DMS153 (cell line): ENCODE data around the gene AXIN1.
"Not testable (repeated sequence)": the region's sequence is repeated elsewhere in the genome, so short reads cannot be mapped to it uniquely, and the experiment has no call there.

Experiments used
- DNase-seq: peaks from one replicate; lab custom pipeline; 2025; lab: John Stamatoyannopoulos, UW

Gene AXIN1

DNA sequence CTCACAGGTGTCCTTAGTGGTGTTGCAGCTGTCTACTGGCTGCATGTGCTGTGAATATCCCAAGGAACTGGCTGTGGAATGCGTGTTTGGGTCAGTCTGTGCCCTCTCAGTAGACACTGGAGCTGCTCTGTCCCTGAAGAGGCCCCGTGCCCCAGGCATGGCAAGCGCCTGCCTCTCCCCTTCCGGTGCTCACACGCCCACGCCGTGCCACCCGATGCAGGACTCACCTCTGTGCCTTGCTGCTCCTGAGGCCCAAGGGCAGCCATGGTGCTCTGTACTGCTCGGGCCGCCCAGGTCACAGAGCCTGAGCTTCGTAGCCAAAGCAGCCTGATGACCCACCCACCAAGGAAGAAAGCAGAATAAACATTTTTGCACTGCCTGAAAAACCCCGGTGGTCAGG lies 86.8 kb downstream of the AXIN1 start:
- DNase-seq = no peak

DNA sequence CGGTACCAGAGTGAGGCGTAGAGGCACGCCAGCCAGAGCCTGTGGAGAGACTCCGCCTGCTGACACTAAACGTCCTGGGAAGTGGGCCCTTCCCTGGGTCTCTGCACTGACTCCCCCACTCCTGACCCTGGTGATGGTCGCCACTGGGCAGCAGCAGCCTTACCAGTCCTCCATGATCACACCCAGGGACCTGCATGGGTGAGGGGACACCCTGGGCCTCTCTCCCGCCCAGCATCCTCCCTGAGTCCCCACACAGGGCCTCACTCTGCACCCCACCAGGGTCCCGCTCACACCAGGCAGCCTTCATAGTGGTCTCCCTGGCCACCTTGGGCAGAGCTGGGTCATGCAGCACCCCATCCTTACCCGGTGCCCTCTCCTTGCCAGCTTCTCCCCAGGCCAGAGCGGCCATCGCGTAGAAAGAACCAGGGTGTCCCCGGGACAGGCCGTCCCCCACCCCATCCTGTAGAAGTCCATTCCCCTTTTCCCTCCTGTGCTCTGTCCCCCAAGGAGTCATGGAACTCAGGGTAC lies 87.5 kb downstream of the AXIN1 start:
- DNase-seq = no peak

DNA sequence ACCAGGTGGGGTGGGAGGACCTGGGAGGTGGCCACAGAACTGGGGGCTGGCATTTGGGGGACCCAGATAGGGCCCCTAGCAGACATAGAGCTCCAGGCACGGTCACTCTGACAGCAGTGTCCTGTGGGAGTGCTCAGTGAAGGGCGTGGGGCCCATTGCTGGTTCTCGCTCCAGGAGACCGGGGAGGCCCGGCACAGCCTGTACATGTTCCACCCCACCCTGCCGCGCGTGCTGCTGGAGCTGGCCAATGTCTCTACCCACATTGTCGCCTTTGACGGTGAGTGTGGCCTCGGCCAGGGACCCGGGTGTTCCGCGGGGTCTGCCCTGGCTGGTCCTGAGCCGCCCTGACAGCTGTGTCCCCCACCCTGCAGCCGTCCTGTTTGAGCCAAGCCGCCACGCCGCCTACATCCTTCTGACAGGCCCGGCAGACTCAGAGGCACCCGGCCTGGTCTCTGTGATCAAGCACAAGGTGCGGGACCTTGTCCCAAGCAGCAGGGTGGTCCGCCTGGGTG lies 88.0 kb downstream of the AXIN1 start:
- DNase-seq = no peak

DNA sequence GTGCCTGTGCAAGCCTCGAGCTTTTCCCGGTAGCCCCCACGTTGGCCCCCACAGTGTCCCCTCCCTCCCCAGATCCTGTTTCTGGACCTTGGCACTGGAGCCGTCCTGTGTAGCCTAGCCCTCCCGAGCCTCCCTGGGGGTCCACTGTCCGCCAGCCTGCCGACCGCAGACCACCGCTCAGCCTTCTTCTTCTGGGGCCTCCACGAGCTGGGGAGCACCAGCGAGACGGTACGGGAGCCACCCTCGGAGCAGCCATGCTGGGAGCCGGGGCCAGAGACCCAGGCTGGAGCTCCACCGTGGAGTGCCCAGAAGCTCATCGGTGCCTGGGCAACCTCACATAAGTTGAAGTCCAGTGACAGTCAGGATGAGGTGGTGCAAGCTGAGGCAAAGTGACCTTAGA lies 88.6 kb downstream of the AXIN1 start:
- DNase-seq = no peak

DNA sequence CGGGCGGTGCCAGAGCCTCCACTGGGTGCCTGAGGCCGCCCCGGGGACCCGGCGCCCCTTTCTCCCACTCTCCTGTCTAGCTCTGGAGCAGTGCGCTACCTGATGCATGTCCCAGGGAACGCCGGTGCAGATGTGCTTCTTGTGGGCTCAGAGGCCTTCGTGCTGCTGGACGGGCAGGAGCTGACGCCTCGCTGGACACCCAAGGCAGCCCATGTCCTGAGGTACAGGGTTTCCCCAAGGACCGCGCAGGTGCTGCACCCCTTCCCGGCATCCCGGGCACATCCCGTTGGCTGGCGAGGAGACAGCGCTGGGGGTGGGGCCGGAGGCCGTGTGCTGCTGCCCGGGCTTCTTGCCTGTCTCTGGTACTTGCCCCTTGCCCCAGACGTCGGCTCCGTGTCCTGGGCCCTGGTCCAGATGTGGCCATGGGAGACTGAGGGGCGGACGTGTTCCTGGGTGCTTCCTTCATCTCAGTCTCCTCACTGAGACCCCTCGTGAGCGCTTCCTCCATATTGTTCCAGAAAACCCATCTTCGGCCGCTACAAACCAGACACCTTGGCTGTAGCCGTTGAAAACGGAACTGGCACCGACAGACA lies 89.2 kb downstream of the AXIN1 start:
- DNase-seq = no peak

DNA sequence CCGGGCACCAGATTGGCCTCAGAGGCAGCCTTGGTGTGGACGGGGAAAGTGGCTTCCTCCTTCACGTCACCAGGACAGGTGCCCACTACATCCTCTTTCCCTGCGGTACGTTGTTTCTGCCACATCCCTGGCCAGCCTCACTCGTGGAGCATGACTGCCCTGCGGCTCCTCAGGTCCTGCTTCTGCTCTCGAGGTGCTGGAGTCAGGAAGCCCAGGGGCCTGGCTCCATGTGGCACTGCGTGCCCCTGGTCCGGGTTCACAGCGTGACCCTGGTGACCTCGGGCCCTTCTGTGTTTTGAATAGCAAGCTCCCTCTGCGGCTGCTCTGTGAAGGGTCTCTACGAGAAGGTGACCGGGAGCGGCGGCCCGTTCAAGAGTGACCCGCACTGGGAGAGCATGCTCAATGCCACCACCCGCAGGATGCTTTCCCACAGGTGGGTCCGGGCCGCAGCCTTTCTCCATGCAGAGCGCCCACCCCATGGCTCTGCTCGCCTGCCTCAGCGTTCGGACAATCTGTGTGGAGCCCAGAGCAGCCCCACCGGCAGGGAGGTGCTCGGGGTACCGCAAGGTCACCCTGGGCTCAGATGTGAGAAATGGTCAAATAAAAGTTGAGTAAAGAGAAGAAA lies 90.3 kb downstream of the AXIN1 start:
- no peak for DNase-seq

DNA sequence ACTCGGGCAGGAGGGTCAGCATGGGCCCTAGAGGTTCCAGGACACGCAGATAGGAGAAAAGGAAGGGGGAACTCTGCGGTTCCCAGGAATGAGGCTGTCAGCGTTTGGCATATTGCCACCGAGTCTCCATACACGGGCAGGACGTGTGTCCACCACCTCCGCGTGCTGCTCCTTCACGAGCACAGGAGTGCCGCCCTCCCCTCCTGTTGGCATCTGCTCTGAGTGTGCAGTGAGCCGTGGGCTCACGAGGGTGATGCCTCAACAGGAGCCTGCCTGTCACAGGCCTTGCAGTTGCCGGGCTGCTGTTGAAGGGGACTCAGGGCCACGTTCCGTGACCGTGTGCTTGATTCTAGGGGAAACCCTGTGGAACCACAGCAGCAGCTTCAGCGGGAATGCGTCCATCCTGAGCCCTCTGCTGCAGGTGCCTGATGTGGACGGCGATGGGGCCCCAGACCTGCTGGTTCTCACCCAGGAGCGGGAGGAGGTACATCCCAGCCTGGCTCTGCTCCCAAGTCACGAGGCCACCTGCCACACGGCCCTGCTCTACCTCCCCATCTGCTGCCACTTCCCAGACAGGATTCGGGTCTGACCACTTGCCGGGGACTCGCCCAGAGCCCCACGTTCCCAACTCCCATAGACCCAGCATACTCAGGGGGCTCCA lies 91.4 kb downstream of the AXIN1 start:
- no peak for DNase-seq

DNA sequence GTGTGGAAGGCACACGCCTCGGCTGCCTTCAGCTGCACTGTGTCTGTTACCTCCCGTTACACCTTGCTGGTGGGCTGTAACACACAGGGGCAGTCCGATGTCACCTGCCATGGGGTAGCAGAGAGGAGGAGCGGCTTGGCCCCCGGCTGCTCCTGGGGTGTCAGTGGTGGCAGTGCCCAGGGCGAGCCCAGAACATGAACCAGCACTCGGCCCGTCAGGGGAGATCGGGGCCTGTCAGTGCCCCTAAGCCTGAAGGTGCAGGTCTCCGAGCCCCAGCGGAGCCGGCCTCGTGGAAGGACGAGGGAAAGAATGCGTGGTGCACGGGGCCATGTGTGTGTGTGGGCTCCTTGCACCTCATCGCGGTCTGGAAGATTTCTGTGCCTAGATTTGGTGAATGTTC lies 92.2 kb downstream of the AXIN1 start:
- DNase-seq = no peak

DNA sequence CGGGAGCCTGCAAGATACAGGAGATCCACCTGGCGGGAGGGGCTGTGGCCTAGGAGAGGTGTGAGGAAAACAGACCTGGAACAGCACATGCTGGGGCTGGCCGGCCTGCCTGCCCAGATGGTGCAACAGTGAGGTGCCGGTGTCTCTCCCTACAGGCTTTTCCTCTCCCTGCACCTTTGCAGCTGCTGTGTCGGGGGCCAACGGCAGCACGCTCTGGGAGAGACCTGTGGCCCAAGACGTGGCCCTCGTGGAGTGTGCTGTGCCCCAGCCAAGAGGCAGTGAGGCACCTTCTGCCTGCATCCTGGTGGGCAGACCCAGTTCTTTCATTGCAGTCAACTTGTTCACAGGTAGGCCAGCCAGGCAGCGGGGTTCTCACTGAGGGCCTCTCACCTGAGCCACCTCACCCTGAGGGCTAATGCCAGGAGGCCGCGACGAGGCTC lies 92.7 kb downstream of the AXIN1 start:
- DNase-seq = no peak

DNA sequence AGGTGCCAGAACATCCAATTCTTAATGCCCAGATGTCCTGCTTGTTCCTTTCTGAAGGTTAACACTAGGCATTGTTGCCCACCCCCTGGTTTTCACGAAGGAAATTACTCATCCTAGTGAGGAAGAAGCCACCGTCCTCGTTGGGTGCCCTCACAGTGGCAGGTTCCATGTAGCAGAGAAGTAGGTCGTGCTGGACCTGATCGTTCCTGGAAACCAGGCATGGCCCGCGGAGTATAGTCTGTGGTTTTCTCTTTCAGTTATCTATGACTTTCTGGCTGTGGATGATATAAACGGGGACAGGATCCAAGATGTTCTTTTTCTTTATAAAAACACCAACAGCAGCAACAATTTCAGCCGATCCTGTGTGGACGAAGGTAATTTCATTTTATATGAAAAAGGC lies 93.3 kb downstream of the AXIN1 start:
- DNase-seq = no peak

DNA sequence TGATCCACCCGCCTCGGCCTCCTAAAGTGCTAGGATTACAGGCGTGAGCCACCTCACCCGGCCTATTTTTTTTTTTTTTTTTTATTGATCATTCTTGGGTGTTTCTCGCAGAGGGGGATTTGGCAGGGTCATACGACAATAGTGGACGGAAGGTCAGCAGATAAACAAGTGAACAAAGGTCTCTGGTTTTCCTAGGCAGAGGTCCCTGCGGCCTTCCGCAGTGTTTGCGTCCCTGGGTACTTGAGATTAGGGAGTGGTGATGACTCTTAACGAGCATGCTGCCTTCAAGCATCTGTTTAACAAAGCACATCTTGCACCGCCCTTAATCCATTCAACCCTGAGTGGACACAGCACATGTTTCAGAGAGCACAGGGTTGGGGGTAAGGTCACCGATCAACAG lies 94.4 kb downstream of the AXIN1 start:
- DNase-seq = not testable (repeated sequence)

DNA sequence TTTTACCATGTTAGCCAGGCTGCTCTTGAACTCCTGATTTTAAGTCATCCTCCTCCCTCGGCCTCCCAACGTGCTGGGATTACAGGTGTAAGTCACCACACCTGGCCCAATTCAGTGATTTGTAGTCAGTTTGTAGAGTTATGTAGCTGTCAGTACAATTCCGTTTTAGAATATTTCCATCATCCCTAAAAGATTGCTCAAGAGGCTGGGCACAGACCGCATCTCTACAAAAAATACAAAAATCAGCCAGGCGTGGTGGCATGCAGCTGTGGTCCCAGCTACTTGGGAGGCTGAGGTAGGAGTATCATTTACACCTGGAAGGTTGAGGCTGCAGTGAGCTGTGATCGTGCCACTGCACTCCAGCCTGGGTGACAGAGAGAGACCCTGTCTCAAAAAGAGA lies 97.3 kb downstream of the AXIN1 start:
- no peak for DNase-seq

DNA sequence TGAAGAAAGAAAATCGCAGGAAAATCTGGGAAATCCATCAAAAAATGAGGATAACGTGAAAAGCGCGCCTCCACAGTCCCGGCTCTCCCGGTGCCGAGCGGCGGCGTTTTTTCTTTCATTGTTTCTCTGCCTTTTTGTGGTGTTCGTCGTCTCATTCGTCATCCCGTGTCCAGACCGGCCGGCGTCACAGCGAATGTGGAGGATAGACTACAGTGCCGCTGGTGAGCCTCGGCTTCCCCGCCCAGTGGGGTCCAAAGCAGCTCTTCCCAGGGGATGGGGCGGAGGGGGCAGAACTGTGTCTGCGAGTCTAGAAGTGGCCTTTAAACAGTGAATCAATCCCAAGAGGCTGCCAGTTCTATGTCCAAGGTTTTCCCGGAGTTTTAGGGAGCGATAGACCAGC lies 98.1 kb downstream of the AXIN1 start:
- DNase-seq = no peak

DNA sequence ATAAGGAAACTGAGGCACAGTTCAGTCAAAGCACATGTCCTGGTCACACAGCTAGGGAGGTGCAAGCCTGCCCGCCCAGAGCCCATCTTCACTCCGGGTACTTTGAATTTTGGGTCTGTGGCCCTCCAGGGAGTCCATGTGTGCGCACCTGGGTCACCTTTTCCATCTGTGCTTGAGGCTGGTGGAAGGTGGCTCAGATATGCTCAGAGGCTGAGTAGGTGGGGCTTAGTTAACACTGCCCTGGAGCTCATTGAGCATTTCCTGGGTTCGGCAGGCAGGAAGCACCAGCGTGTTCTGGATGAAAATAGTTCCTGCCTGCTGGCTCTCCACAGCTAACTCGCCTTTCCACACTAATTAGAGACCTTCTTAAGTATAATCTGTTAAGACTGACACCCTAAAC lies 98.7 kb downstream of the AXIN1 start:
- DNase-seq = no peak

DNA sequence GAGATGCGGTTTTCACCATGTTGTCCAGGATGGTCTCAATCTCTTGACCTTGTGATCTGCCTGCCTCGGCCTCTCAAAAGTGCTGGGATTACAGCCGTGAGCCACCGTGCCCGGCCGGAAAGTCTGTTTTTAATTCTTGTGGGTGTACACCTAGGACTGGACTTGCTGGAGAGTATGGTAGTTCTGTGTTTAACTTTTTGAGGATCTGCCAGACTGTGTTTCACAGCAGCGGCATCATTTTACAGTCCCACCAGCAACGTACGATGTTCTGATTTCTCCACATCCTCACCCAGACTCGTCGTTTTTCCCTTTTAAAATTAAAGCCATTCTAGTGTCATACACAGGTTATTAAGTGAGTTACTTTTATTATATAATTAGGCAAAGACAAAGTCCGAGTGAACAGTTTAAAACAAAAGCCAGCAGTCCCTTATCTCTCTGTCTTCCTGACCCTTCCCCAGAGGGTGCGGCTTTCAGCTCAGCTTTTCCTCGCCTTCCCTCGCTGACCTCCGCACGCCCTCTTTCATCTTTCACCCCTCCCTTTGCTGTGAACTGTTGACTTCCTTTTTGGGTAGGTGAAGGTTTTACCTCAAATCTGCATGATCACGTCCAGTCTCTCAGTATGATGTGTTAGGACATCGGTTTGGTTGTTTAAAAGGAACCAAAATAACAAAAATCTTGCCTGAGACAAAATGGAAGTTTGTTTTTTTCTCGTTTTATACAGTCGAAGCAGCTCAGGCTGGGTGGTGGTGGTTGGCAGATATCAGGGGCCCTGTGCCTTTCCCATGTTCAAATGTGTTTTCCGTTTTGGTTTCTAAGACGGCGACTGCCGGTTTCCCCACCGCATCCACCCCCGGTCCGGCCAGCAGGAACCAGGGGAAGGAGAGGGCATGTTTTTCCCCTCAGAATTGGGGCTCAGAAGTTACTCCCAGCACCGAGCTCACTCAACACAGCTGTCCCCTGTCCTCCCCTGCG lies 99.9 kb downstream of the AXIN1 start:
- DNase-seq = no peak

DNA sequence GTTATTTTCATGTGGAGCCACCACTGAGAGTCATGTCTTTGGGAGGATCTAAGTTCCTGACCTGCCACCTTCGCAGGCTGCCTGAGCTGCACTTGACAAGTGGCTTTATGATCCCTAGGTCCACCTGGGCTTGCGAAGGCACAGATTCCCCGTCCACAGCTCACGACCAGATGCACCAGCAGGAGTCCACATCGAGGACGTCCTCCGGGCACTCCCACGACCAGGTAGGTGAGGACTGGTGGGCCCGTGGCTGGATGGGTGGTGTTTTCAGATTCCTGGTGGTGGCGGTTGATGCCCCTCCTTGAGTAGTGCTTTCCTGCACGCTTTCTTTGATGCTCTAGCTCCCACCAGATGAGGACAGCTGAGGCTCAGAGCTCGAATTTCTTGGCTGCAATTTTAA lies 103.1 kb downstream of the AXIN1 start:
- no peak for DNase-seq

DNA sequence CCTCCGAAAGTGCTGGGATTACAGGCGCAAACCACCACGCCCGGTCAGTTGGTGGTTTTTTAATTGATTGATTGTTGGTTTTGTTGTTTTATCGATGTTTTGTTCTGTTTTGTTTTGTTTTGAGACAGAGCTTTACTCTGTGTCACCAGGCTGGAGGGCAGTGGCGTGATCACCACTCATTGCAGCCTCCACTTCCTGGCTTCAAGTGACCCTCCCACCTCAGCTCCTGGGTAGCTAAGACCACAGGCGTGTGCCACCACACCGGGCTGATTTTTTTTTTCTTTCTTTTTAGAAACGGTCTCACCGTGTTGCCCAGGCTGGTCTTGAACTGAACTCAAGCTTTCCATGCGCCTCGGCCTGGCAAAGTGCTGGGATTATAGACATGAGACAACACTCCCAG lies 105.5 kb downstream of the AXIN1 start:
- DNase-seq = no peak

DNA sequence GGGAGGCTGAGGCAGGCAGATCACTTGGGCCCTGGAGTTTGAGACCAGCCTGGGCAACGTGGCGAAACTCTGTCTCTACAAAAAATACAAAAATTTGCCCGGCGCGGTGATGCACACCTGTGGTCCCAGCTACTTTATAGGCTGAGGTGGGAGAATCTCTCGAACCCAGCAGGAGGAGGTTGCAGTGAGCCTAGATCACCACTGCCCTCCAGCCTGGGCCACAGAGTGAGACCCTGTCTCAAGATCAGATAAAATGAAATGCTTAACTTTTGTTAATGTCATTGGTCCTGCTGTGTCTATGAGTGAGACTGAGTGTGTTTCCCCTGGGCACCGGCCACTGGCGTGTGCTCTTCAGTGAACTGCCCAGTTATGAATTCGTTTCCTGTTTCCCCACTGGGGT lies 107.4 kb downstream of the AXIN1 start:
- no peak for DNase-seq

DNA sequence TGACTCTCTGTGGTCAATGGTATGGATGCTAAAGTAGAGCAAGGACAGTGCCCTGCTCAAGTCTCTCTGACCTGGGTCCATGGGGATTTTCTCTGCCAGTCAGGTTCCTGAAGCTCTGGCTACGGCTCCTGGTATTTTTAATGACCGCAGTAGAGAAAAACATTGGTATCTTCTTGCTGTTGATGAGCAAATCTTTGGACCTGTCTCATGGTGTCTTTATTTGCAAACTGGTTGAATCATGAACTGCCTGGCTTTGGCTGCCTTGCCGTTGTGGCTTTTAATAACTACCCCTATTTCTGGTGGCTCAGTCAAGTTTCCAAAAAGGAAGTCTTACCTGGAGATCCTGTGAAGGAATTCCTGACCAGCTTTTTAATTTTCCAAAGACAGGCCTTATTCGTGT lies 109.2 kb downstream of the AXIN1 start:
- no peak for DNase-seq

DNA sequence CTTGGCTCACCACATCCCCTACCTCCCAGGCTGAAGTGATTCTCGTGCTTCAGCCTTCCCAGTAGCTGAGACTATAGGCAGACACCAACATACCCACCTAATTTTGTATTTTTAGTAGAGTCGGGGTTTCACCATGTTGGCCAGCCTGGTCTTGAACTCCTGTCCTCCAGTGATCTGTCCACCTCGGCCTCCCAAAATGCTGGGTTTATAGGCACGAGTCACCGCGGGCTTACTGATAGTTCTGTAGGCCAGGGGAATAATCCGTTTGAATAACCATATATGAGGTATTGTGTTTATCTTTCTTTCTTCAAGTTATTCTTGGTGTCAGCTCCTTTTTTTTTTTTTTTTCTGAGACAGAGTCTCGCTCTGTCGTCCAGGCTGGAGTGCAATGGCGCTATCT lies 110.2 kb downstream of the AXIN1 start:
- no peak for DNase-seq

DNA sequence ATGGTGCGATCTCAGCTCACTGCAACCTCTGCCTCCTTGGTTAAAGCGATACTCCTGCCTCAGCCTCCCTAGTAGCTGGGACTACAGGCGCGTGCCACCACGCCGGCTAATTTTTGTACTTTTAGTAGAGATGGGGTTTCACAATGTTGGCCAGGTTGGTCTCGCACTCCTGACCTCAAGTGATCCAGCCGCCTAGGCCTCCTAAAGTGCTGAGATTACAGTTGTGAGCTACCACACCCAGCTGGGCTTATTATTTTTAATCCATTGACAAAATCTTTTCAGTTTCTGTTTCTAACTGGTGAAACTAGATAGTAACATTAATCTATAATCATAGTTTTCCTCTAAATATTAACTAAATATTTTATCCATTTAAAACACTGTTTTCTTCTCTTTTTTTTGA lies 112.0 kb downstream of the AXIN1 start:
- DNase-seq = no peak

DNA sequence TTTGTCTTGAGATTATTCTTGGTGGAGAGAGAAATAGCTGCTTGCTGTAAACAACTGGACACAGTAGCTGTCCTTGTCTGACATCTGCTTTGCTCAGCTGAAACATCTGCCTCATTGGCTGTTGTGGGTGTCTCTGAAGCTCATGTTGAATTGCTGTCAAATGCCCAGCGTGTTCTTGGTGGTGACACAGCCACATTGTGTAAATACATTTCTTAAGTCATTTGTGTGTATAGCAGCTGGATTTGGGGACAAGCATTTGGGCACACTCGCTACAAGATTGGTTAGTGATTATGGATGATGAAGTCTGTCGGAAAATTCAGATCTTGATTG lies 112.6 kb downstream of the AXIN1 start:
- DNase-seq = no peak
